GM23338 (cell line): ENCODE results near the gene LRFN3. TPM values are rescaled to one million over a fixed set of nuclear protein-coding genes. Genes with fewer than 3 reads are reported as not detected.

ENCODE experiments used
- ATAC-seq: fragments of 200-7000 bp; cut with Tn5 transposase; 3 replicates; pipeline ENCODE4 v1.9.1; 2020
- DNase-seq: peaks from one replicate; pipeline ENCODE4 v3.0.0-alpha.2; 2015; ENCODE audit warnings: low spot score
- H2AFZ ChIP-seq: fragments of 200-600 bp; sonication (generic); 2 replicates; pipeline ENCODE4 v1.8.0; 2016; ENCODE audit warnings: antibody characterized with exemption, mild to moderate bottlenecking, moderate library complexity
- H3F3A ChIP-seq: fragments of 200-600 bp; sonication (generic); replicated peaks from 2 replicates; pipeline ENCODE4 v1.8.0; 2017; ENCODE audit warnings: antibody characterized with exemption, mixed run types, low read depth
- H3K27ac ChIP-seq: fragments of 200-600 bp; sonication (generic); 2 replicates; pipeline ENCODE4 v1.6.1; 2016; ENCODE audit warnings: low read depth
- H3K27me3 ChIP-seq: fragments of 200-600 bp; sonication (generic); 2 replicates; pipeline ENCODE4 v1.8.0; 2016; ENCODE audit warnings: mild to moderate bottlenecking, mixed run types, moderate library complexity; ENCODE audit not compliant: insufficient read depth
- H3K36me3 ChIP-seq: fragments of 200-600 bp; sonication (generic); 2 replicates; pipeline ENCODE4 v1.8.0; 2016; ENCODE audit warnings: mild to moderate bottlenecking; ENCODE audit not compliant: insufficient read depth
- H3K4me1 ChIP-seq: fragments of 200-600 bp; sonication (generic); 2 replicates; pipeline ENCODE4 v1.8.0; 2016; ENCODE audit warnings: mild to moderate bottlenecking, moderate library complexity; ENCODE audit not compliant: insufficient read depth
- H3K4me2 ChIP-seq: fragments of 200-600 bp; sonication (generic); 2 replicates; pipeline ENCODE4 v1.7.1; 2017; ENCODE audit warnings: mixed run types
- H3K4me3 ChIP-seq: fragments of 200-600 bp; sonication (generic); 2 replicates; pipeline ENCODE4 v1.6.1; 2016; ENCODE audit warnings: mixed run types
- H3K79me2 ChIP-seq: fragments of 200-600 bp; sonication (generic); replicated peaks from 2 replicates; pipeline ENCODE4 v1.8.0; 2017; ENCODE audit warnings: mild to moderate bottlenecking; ENCODE audit not compliant: insufficient read depth
- H3K9me2 ChIP-seq: fragments of 200-600 bp; sonication (generic); 2 replicates; pipeline ENCODE4 v1.8.0; 2017; ENCODE audit not compliant: insufficient read depth
- H4K20me1 ChIP-seq: fragments of 200-600 bp; sonication (generic); replicated peaks from 2 replicates; pipeline ENCODE4 v1.8.0; 2017; ENCODE audit warnings: mild to moderate bottlenecking; ENCODE audit not compliant: insufficient read depth
- H3K27ac Mint-ChIP-seq: 2 replicates; pipeline ENCODE4 v1.8.0; 2020; ENCODE audit warnings: inconsistent platforms, mild to moderate bottlenecking, moderate library complexity, mixed read lengths
- H3K27me3 Mint-ChIP-seq: 3 replicates; pipeline ENCODE4 v1.8.0; 2022; ENCODE audit warnings: low read depth, mild to moderate bottlenecking, moderate library complexity, mixed read lengths, inconsistent platforms; ENCODE audit not compliant: insufficient read depth, poor library complexity
- H3K36me3 Mint-ChIP-seq: 3 replicates; pipeline ENCODE4 v1.8.0; 2021; ENCODE audit warnings: low read depth, mild to moderate bottlenecking, inconsistent platforms, moderate library complexity, mixed read lengths
- H3K4me1 Mint-ChIP-seq: 3 replicates; pipeline ENCODE4 v1.8.0; 2020; ENCODE audit warnings: mild to moderate bottlenecking, inconsistent platforms, mixed read lengths
- H3K4me3 Mint-ChIP-seq: 3 replicates; pipeline ENCODE4 v1.8.0; 2021; ENCODE audit warnings: moderate library complexity, mild to moderate bottlenecking, inconsistent platforms, mixed read lengths
- H3K9me3 Mint-ChIP-seq: 3 replicates; pipeline ENCODE4 v1.8.0; 2020; ENCODE audit warnings: moderate library complexity, mild to moderate bottlenecking, inconsistent platforms, mixed read lengths
- CREB1 ChIP-seq: fragments of 250-450 bp; sonication (Bioruptor Pico); IDR thresholded peaks from 2 replicates; pipeline ENCODE4 v1.5.0; 2020; ENCODE audit warnings: low read depth, mild to moderate bottlenecking, moderate library complexity
- CTCF ChIP-seq, 2 experiments: fragments of 200-600 bp in 1 of 2; sonication (generic) in 1 of 2; conservative IDR thresholded peaks; 2 replicates each; pipeline versions ENCODE4 v1.5.1 to v1.6.1; 2016 to 2017; ENCODE audit warnings: antibody characterized with exemption in 2 of 2, low read depth in 2 of 2, mild to moderate bottlenecking in 2 of 2, moderate library complexity in 1 of 2
- ETS1 ChIP-seq: IDR thresholded peaks from 2 replicates; pipeline ENCODE4 v1.6.1; 2016; ENCODE audit warnings: antibody characterized with exemption
- EZH2phosphoT487 ChIP-seq: fragments of 200-600 bp; sonication (generic); IDR thresholded peaks from one replicate; pipeline ENCODE4 v1.8.1; 2018; ENCODE audit warnings: antibody characterized with exemption; ENCODE audit not compliant: unreplicated experiment
- NANOG ChIP-seq: IDR thresholded peaks from 2 replicates; pipeline ENCODE4 v1.6.1; 2016; ENCODE audit warnings: antibody characterized with exemption, borderline replicate concordance
- REST ChIP-seq: IDR thresholded peaks from one replicate; pipeline ENCODE4 v1.6.1; 2018; ENCODE audit warnings: antibody characterized with exemption; ENCODE audit not compliant: unreplicated experiment
- ZNF114 ChIP-seq: fragments of 250-450 bp; sonication (Bioruptor Pico); IDR thresholded peaks from 2 replicates; pipeline ENCODE4 v1.5.0; 2020; ENCODE audit warnings: mild to moderate bottlenecking, moderate library complexity
- ZNF462 ChIP-seq: fragments of 250-450 bp; sonication (Bioruptor Pico); IDR thresholded peaks from 2 replicates; pipeline ENCODE4 v1.5.0; 2020; ENCODE audit warnings: mild to moderate bottlenecking, moderate library complexity
- polyA plus RNA-seq: library from polyadenylated mRNA; unstranded; fragments of >200 nt; fragmentation: Nextera tagmentation; extraction: Ambion mirVana; gene quantifications from 2 replicates; pipeline ENCODE4 v1.2.1, GENCODE V29; 2016
- total RNA-seq: library from RNA; depleted of rRNA; stranded (reverse); fragments of >200 nt; shearing (Covaris generic); gene quantifications from 2 replicates; pipeline ENCODE4 v1.2.3, GENCODE V29; 2014

The LRFN3 gene
- total and polyA plus RNA-seq, 2 experiments from 2014 or later, result 5.8 to 15.1 TPM

- H3K27ac Mint-ChIP-seq, result no peak overlapping the region
- H3K36me3 ChIP-seq, result peaks cover 18% of the 10 kb centered on the region
- DNase-seq (no peak), ATAC-seq (no peak)
- H3K9me2 ChIP-seq, result no peaks in the 10 kb centered on the region
- H4K20me1 ChIP-seq, result peaks cover 5% of the 10 kb centered on the region; the same call in 1 of the 2 replicates
- H2AFZ ChIP-seq, result no peak overlapping the region
- H3F3A ChIP-seq, result peaks cover 15% of the 10 kb centered on the region; the same call in 1 of the 2 replicates
- H3K9me3 Mint-ChIP-seq, result no peaks in the 10 kb centered on the region
- H3K36me3 Mint-ChIP-seq, result peaks cover 30% of the 10 kb centered on the region
- peak overlapping the region; percentile 96 for H3K4me2 ChIP-seq
- H3K27ac ChIP-seq, result no peak overlapping the region
- peaks cover 13% of the 10 kb centered on the region for H3K79me2 ChIP-seq
- H3K27me3 ChIP-seq, result no peaks in the 10 kb centered on the region
- H3K27me3 Mint-ChIP-seq, result peaks cover 12% of the 10 kb centered on the region
- no peak for TF ChIP-seq ZNF462
- peaks cover 21% of the 10 kb centered on the region for H3K4me1 ChIP-seq
- peak overlapping the region; percentile 95 for H3K4me3 Mint-ChIP-seq
- peak overlapping the region; percentile 99 for H3K4me3 ChIP-seq
- H3K4me1 Mint-ChIP-seq, result peaks cover 17% of the 10 kb centered on the region
These were observed 38.3 kb upstream of the LRFN3 start for GRCh38 chr19:35897706-35898451.

- no peaks in the 10 kb centered on the region for H4K20me1 ChIP-seq
- peaks cover 23% of the 10 kb centered on the region for H3K4me1 ChIP-seq
- peaks cover 23% of the 10 kb centered on the region for H3K4me1 Mint-ChIP-seq
- peaks cover 18% of the 10 kb centered on the region for H3K36me3 ChIP-seq
- peaks cover 25% of the 10 kb centered on the region for H3K36me3 Mint-ChIP-seq
- peaks cover 20% of the 10 kb centered on the region; the same call in 1 of the 2 replicates for H3F3A ChIP-seq
- no peak overlapping the region for H3K27ac ChIP-seq
- H3K79me2 ChIP-seq, result peaks cover 13% of the 10 kb centered on the region
- DNase-seq, result peak; percentile 40
- H3K9me3 Mint-ChIP-seq, result no peaks in the 10 kb centered on the region
- no peaks in the 10 kb centered on the region for H3K27me3 ChIP-seq
- H3K4me2 ChIP-seq, result peak overlapping the region; percentile 96
- H3K27ac Mint-ChIP-seq, result peak overlapping the region; percentile 92; the same call in 1 of the 2 replicates
- ATAC-seq, result peak; percentile 5; the same call in 2 of the 3 replicates
- no peaks in the 10 kb centered on the region for H3K9me2 ChIP-seq
- peak overlapping the region; percentile 99 for H3K4me3 ChIP-seq
- peak overlapping the region; percentile 95 for H3K4me3 Mint-ChIP-seq
- H3K27me3 Mint-ChIP-seq, result peaks cover 18% of the 10 kb centered on the region
- peak overlapping the region; percentile 87 for H2AFZ ChIP-seq
- no peak for TF ChIP-seq EZH2phosphoT487
- TF ChIP-seq CTCF (conservative IDR thresholded peaks at IDR 0.05; ENCODE audit: low read depth in 2 of 2), result no peak
- no peak for TF ChIP-seq REST
- no peak for TF ChIP-seq NANOG
- TF ChIP-seq ZNF114 (CRISPR knock-in tag), result no peak
- TF ChIP-seq CREB1 (CRISPR knock-in tag), result no peak
- TF ChIP-seq ETS1, result no peak
These were observed 37.7 kb upstream of the LRFN3 start for GRCh38 chr19:35898499-35898809.
